ENCODE data around the gene TNRC6A. TPM values are rescaled to one million over a fixed set of nuclear protein-coding genes. Genes with fewer than 3 reads are reported as not detected.

The TNRC6A gene
- total and polyA plus RNA-seq, 3 experiments from 2014 or later, result 11.4 to 44.0 (median 40.4) TPM

DNA sequence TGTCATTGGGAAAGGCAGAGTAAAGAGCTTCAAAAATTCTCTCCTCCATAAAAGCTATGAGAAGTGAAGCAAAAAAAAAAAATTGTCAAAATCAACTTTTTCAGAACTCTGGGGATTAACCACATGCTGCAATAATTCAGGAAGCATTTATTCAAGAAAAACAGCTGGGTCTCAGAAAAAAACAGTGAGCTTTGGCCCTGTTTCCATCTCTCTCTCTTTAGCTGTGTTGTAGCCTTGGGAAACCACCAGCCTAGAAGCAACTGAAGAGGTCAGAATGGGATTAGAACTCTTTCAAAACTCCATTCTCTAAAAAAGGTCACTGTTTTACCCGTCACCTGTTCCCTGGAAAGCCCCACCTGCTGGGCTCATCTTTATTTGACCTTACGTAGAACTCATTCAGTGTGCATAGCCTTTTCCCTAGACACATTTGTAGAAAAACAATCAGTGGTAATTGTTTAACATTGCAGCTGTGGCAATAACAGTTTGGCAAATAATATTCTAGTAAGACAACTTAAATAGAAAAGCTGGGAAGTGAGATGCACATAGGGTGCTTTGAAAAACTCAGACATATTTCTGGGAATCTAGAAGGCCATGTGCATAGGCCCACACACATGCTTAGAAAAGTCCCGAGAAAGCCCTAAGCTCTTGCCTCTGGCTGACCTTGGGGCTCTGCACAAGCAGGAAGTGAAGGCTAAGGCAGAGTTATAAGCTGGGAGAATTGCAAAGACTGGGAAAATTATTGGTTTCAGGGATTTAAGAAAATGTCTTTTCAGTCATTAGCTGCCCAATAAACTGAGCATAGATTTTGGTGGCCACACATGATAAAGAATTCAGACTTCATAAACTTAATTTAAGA lies 134.4 kb downstream of the TNRC6A start:
- no peak overlapping the region for H3K27ac ChIP-seq (ENCODE audit: low read depth, low read length)
- H3K36me3 ChIP-seq (ENCODE audit: insufficient read depth, low read length), result no peaks in the 10 kb centered on the region
- H3K36me3 Mint-ChIP-seq, result peaks cover 0 to 20% (median 0%) of the 10 kb centered on the region in 3 donors
- DNase-seq, result no peak
- ChIA-PET CTCF (interaction anchor here (0.6 to 1.1 kb wide), 3 partner anchors 9 to 185 kb away, joined by 3 to 4 read pairs (median 3); no protein-coding TSS in a partner anchor), POLR2A (no interaction called here)
- H3K27me3 Mint-ChIP-seq, result peaks cover 9 to 11% of the 10 kb centered on the region in 2 donors
- H3K4me3 ChIP-seq (ENCODE audit: low read length), result no peak overlapping the region
- no peaks in the 10 kb centered on the region for H3K4me1 ChIP-seq (ENCODE audit: insufficient read depth, low read length)
- no peak overlapping the region for H3K27ac Mint-ChIP-seq
- no peaks in the 10 kb centered on the region for H3K9me3 ChIP-seq (ENCODE audit: low read length)
- H3K4me3 Mint-ChIP-seq, result no peak overlapping the region
- H3K9me3 Mint-ChIP-seq, result peaks cover 12 to 28% (median 17%) of the 10 kb centered on the region in 5 donors
- no peaks in the 10 kb centered on the region for H3K4me1 Mint-ChIP-seq
- no peaks in the 10 kb centered on the region for H3K27me3 ChIP-seq (ENCODE audit: insufficient read depth, low read length, poor library complexity, severe bottlenecking)

DNA sequence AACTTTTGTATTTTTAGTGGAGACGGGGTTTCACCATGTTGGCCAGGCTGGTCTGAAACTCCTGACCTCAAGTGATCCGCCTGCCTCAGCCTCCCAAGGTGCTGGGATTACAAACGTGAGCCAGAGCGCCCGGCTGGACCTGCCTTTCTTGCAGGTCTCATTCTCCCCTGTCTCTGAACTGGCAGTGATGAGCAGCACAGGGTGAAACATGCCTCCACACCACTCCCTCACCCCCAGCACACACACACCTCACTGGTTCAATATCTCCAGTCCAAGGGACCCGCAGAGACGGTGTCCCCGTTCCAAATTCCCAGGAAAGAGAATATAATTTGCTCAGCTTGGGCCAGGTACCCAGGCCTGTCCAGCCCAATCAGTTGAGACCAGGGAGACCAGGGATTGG lies 139.6 kb downstream of the TNRC6A start:
- H3K4me3 ChIP-seq (ENCODE audit: low read length), result no peak overlapping the region
- peaks cover 0 to 9% (median 0%) of the 10 kb centered on the region in 3 donors for H3K36me3 Mint-ChIP-seq
- no peaks in the 10 kb centered on the region for H3K9me3 ChIP-seq (ENCODE audit: low read length)
- H3K27me3 Mint-ChIP-seq, result peaks cover 4 to 9% of the 10 kb centered on the region in 2 donors
- no peaks in the 10 kb centered on the region for H3K36me3 ChIP-seq (ENCODE audit: insufficient read depth, low read length)
- H3K9me3 Mint-ChIP-seq, result peaks cover 8 to 19% (median 12%) of the 10 kb centered on the region in 5 donors
- no peak for DNase-seq
- no peak overlapping the region for H3K27ac ChIP-seq (ENCODE audit: low read depth, low read length)
- H3K4me1 ChIP-seq (ENCODE audit: insufficient read depth, low read length), result no peaks in the 10 kb centered on the region
- ChIA-PET POLR2A (no interaction called here), CTCF (no interaction called here)
- no peak overlapping the region for H3K4me3 Mint-ChIP-seq
- no peak overlapping the region for H3K27ac Mint-ChIP-seq
- H3K27me3 ChIP-seq (ENCODE audit: insufficient read depth, low read length, poor library complexity, severe bottlenecking), result no peaks in the 10 kb centered on the region
- H3K4me1 Mint-ChIP-seq, result no peaks in the 10 kb centered on the region

DNA sequence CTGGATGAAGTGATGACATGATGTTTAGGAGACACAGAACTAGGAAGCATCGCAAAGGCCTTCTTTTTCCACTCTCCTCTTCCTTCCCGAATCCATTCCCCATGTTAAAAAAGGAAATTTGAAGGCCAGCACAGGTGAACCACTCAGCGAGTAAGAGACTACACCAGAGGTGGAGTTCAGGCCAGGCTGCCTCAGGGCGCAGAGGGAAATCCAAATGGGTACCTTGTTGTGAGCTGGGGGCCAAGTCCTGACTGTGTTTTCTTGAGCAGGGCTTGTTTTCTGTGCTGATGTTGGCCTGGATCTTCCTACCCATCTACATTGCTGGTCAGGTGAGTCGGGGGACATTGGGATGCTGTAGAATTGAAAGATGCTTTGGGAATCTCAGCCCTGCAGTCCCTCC lies 142.4 kb downstream of the TNRC6A start:
- H3K9me3 Mint-ChIP-seq, result peaks cover 0 to 1% (median 0%) of the 10 kb centered on the region in 5 donors
- POLR2A ChIA-PET, result no interaction called here

DNA sequence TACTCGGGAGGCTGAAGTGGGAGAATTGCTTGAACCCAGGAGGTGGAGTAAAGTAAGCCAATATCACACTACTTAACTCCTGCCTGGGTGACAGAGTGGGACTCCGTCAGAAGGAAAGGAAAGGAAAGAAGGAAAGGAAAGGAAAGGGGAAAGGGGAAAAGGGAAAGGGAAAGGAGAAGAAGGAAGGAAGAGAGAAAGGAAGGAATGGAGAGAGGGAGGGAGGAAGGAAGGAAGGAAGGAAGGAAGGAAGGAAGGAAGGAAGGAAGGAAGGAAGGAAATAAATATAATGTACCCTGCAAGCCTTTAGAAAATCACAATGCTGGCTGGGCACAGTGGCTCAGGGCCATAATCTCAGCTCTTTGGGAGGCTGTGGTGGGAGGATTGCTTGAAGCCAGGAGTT lies 143.6 kb downstream of the TNRC6A start:
- Histone ChIP-seq H3K27me3 (ENCODE audit: insufficient read depth, low read length, poor library complexity, severe bottlenecking) (no peaks in the 10 kb centered on the region), H3K4me1 (ENCODE audit: insufficient read depth, low read length) (no peaks in the 10 kb centered on the region), H3K27ac (ENCODE audit: low read depth, low read length) (no peak overlapping the region), H3K9me3 (ENCODE audit: low read length) (no peaks in the 10 kb centered on the region), H3K4me3 (ENCODE audit: low read length) (no peak overlapping the region), H3K36me3 (ENCODE audit: insufficient read depth, low read length) (no peaks in the 10 kb centered on the region)
- no peak for DNase-seq
- CTCF ChIA-PET, result interaction anchor here (1.1 kb wide), 1 partner anchor 9 kb away, joined by 3 read pairs; no protein-coding TSS in a partner anchor
- POLR2A ChIA-PET, result no interaction called here
- no peaks in the 10 kb centered on the region for H3K36me3 Mint-ChIP-seq
- no peak overlapping the region for H3K4me3 Mint-ChIP-seq
- H3K27me3 Mint-ChIP-seq, result peaks cover 2 to 3% of the 10 kb centered on the region in 2 donors
- peaks cover 0 to 1% (median 0%) of the 10 kb centered on the region in 5 donors for H3K9me3 Mint-ChIP-seq
- no peak overlapping the region for H3K27ac Mint-ChIP-seq
- H3K4me1 Mint-ChIP-seq, result no peaks in the 10 kb centered on the region

More for the DNA sequence above, 142.4 kb downstream of the TNRC6A start:
- Mint-ChIP-seq H3K27ac (no peak overlapping the region), H3K27me3 (peaks cover 3 to 7% of the 10 kb centered on the region in 2 donors), H3K4me3 (no peak overlapping the region), H3K4me1 (no peaks in the 10 kb centered on the region), H3K36me3 (no peaks in the 10 kb centered on the region)
- no peaks in the 10 kb centered on the region for H3K9me3 ChIP-seq (ENCODE audit: low read length)
- no peaks in the 10 kb centered on the region for H3K27me3 ChIP-seq (ENCODE audit: insufficient read depth, low read length, poor library complexity, severe bottlenecking)
- CTCF ChIA-PET, result interaction anchor here (1.1 kb wide), 1 partner anchor 8 kb away, joined by 3 read pairs; no protein-coding TSS in a partner anchor
- no peaks in the 10 kb centered on the region for H3K36me3 ChIP-seq (ENCODE audit: insufficient read depth, low read length)
- H3K4me1 ChIP-seq (ENCODE audit: insufficient read depth, low read length), result no peaks in the 10 kb centered on the region
- no peak overlapping the region for H3K4me3 ChIP-seq (ENCODE audit: low read length)
- no peak for DNase-seq
- H3K27ac ChIP-seq (ENCODE audit: low read depth, low read length), result no peak overlapping the region

DNA sequence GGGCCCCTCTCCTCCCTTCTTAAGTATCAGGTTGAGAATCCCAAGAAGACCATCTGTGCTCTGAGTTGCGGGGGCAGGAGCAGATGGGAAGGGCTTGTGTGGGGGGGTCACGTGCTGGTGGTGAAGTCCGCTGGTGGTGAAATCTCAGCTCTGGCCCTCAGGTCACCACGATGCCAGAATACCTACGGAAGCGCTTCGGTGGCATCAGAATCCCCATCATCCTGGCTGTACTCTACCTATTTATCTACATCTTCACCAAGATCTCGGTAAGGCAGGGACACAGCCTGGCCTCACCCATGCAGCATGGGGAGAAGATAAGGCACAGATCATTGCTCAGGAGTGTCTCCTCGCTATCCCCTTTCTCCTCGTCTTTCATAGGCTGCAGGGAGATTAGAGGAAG lies 146.0 kb downstream of the TNRC6A start:
- POLR2A ChIA-PET, result no interaction called here
- Histone ChIP-seq H3K9me3 (ENCODE audit: low read length) (no peaks in the 10 kb centered on the region), H3K4me3 (ENCODE audit: low read length) (no peak overlapping the region), H3K27me3 (ENCODE audit: insufficient read depth, low read length, poor library complexity, severe bottlenecking) (no peaks in the 10 kb centered on the region), H3K27ac (ENCODE audit: low read depth, low read length) (no peak overlapping the region), H3K4me1 (ENCODE audit: insufficient read depth, low read length) (no peaks in the 10 kb centered on the region), H3K36me3 (ENCODE audit: insufficient read depth, low read length) (no peaks in the 10 kb centered on the region)
- no peak overlapping the region for H3K4me3 Mint-ChIP-seq
- no peak overlapping the region for H3K27ac Mint-ChIP-seq
- DNase-seq, result no peak
- CTCF ChIA-PET, result no interaction called here
- H3K36me3 Mint-ChIP-seq, result peaks cover 0 to 12% (median 0%) of the 10 kb centered on the region in 3 donors
- H3K9me3 Mint-ChIP-seq, result peaks cover 0 to 3% (median 1%) of the 10 kb centered on the region in 5 donors
- peaks cover 3 to 7% of the 10 kb centered on the region in 2 donors for H3K27me3 Mint-ChIP-seq
- H3K4me1 Mint-ChIP-seq, result no peaks in the 10 kb centered on the region

Other genes starting within 250 kb of the TNRC6A start
- gene RBBP6, start 190.1 kb upstream of the TNRC6A start, total RNA-seq, result 10 to 100 TPM; 61.9 to 66.0 TPM
- gene RBBP6, start 190.1 kb upstream of the TNRC6A start, polyA plus RNA-seq, result 27.2 TPM
- gene SLC5A11, start 116.3 kb downstream of the TNRC6A start, total RNA-seq, result under 1 TPM; 0.15 to 0.20 TPM
- gene SLC5A11, start 116.3 kb downstream of the TNRC6A start, polyA plus RNA-seq, result not detected

Measured in CD8-positive, alpha-beta memory T cell (primary cell).